Measurements from ENCODE around the gene CRYGN.

The CRYGN gene

GRCh38 chr7:151389096-151389767, 50.7 kb downstream of the CRYGN start:
- DNase-seq = no peak

DNA sequence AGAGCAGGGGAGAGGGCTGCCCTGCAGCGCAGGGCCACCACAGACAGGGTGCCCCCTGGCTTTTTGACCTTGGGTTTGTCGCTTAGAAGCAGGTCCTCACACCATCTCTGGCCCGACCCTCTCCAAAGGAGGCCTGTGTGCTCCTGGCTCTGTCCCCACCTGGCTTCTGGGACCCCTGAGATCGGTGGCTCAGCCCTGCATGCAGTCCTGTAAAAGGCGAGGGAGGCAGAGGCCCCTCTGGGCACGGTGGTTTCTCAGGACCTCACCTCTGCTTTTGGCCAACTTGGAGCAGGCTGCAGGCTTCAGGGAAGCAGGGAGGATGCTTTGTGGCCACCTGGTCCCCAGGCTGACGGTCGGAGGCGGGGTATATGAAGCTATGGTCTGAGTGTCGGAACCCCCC, 51.5 kb downstream of the CRYGN start:
- no peak for DNase-seq

GRCh38 chr7:151388007-151388297, 52.0 kb downstream of the CRYGN start:
- DNase-seq = no peak

- DNase-seq = no peak
These were observed 52.6 kb downstream of the CRYGN start for GRCh38 chr7:151387161-151388006.

DNA sequence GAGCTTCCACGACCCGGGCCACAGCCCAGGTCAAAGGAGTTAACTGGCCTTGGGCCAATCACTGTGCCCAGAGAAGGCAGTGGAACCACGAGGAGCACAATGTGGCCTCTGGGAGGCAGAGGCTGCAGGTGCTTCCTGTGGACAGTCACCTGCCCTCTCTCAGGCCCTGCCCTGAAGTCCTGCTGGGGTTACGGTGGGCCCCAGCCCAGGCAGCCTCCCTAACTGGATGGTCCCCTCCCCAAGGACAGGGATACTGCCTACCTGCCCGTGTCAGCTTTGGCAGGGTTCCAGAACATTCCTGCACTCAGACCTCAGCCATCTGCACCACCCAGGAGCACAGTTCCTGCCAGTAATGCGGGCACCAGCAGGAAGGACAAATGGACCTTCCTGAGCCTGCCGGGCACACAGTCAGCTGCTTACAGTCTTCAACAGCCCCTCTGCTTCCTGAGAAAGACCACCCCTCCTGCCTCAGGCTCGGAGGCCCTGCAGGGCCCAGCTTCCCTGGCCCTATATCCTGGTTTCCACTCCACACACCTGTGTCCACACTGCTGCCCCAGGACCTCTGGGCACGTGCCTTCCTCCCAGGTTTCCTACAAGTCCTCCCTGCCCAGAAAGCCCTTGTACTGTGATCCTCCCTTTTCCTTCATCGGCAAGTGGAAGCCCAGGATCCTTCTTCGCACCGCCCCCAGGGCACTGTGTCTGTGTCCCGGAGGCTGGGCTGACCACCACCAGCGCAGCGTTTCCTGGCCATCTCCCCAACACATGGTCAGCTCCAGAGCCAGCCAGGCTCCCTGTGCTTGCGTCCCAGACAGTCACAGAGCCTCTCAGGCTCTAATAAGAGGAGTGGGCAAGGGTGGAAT, 53.4 kb downstream of the CRYGN start:
- DNase-seq = no peak

DNA sequence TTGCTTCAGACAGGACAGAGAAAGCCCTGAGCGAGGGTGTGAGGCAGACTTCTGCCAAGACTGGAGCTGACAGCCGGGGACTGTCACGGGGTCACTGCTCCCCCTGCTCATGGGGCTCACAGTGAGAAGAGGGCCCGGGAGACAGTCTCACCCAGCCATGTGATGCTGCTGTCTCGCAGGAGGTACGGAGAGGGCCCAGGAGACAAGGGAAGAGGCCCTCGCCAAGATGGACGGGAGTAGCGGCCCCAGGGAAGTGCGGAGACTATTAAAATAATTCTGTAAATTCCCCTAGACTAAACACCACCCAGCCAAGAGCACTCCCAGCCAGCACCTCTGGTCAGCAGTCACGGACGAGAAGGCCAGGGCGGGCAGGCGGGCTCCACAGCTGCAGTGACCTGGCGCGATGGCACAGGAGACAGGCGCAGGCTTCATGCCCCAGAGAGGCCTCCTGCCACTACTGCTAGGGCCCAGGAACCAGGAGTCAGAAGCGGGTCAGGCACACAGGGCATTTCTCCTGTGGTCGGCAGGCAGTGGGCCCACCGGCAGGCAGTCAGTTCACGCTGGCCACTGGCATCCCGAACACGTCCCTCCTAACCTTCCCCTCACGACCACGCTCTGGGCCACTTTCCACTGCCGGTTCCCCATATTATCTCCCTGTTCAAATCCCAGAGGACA, 54.2 kb downstream of the CRYGN start:
- no peak for DNase-seq

GRCh38 chr7:151384776-151385625, 54.9 kb downstream of the CRYGN start:
- no peak for DNase-seq

DNA sequence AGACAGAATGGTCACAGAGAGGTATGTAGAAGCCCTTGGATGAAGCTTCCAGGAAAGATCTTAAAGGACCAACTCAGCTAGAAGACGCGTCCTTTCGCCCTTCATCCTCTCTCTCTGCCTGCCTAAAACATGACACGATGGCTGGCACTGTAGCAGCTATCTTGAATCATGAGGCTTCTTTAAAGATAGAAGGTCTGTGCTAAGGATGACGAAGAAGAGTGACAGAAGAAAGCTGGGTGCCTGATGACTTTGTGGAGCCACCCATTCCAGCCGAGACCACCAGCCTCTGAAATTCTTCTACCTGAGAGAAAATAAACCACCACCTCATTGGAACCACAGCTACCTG, 55.6 kb downstream of the CRYGN start:
- DNase-seq = no peak

DNA sequence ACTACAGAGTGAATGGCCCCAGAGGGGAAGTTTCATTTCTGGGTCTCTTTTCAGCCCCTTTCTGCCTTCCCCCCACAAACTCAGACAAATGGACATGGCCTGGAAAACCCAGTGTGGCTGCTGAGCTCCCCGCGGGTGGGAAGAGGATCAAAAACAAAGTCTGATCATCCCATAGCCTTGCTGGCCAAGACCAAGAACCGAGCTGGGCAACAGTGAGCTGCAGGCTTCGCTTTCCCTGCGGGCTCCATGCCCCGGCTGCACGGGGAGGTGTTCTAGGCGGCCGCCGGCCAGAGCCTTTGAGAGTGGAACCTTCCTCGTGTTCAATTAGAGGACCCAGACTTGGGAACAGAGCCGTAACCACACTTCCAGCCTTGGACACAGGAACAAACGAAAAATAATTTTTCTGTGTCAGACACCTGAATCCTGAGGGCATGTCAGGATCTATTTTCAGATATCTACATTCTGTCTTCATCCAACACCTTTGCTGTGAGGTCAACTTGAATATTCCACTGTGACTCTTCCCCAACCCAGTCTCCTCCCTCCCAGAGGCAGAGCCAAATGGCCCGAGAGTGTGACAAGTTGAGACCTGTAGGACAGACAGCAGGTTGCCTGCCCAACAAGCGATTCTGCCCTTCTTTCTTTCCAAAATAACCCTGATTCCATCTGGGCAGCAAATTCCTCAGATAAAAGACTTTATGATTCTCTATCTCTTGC, 56.1 kb downstream of the CRYGN start:
- DNase-seq = no peak

DNA sequence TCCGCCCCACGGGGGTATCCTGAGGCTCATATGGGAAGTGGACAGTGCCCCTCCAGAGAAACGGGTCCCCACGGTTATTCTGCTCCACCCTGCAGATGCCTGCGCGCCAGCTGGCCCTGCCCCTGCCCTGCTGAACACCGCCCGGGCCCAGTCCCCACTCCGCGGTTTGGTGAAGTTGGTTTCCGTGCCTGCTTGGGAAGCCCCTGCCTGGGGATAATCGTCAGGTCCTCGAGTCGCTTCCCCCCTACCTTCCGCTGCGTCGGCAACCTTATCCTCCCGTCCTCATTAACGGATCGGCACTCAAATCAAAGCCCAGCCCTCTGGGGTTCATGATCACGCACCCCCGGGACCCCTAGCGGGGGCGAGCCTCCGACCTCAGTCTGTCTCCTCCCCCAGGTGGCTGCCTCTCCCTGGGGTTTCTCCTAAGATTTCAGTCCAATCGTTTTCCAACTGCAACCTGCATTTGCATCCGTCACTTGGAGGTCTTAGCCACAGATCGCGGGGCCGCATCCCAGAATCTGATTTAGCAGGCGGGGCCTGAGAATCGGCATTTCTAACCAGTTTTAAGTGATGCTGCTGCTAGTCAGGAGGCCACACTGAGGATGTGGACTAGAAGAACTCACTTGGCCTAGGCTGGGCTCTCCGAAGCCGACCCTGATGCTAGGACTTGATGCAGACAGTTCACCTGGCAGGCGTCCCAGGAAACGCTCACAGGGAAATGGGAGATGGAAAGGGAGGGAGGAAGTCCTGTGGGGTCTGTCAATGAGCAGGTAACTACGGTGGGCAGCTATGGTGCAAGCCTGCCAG, 57.7 kb downstream of the CRYGN start:
- DNase-seq = no peak

- no peak for DNase-seq
These were observed 58.4 kb downstream of the CRYGN start for GRCh38 chr7:151381348-151382078.

DNA sequence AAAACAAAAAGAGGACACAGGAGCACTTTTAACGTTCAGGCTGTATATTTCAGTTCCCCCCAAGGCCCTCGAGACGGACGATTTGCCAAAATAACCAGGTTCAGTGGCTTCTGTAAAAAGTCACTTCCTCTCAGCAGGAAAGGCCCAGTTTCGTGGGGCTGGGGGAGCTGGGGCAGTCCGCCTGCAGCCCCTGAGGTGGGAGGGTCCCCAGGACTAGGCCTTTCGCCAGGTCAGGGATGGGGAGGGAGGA, 58.9 kb downstream of the CRYGN start:
- no peak for DNase-seq

GRCh38 chr7:151380199-151381097, 59.5 kb downstream of the CRYGN start:
- DNase-seq = no peak

- DNase-seq = no peak
These were observed 60.3 kb downstream of the CRYGN start for GRCh38 chr7:151379534-151380198.

- DNase-seq = no peak
These were observed 60.8 kb downstream of the CRYGN start for GRCh38 chr7:151379193-151379520.

All from NCI-H82 (cell line).